Endothelial cell of umbilical vein (primary cell): ENCODE data around the gene AIMP1. TPM values are rescaled to one million over a fixed set of nuclear protein-coding genes. Genes with fewer than 3 reads are reported as not detected.

ENCODE experiments used
- BruUV-seq: library from RNA; stranded (reverse); fragments of 400-500 nt; replicated peaks from 2 replicates; lab custom pipeline; 2021; lab: Mats Ljungman, UMichigan
- CTCF ChIA-PET: fragments of 300-600, 350-600 bp; sonication (Branson Sonifier 250); formaldehyde crosslinking; loops from one replicate; lab custom pipeline; 2021; ENCODE audit warnings: antibody characterized with exemption, inconsistent platforms; lab: Charles Lee
- POLR2A ChIA-PET: fragments of 300-600, 350-600 bp; sonication (Branson Sonifier 250); formaldehyde crosslinking; loops from one replicate; lab custom pipeline; 2021; ENCODE audit warnings: antibody characterized with exemption, inconsistent platforms; lab: Charles Lee
- DNase-seq: peaks from one replicate; pipeline ENCODE4 v3.0.0-alpha.2; 2011; ENCODE audit warnings: low read depth, low spot score
- FAIRE-seq: peaks from 2 replicates; lab custom pipeline; 2011; peaks lifted over from hg19 to GRCh38; lab: Jason Lieb, UNC
- H2AFZ ChIP-seq: 2 replicates; pipeline ENCODE4 v1.6.0; 2012; ENCODE audit warnings: low read depth, low read length, control low read depth, inconsistent platforms
- H3K27ac ChIP-seq: 2 replicates; pipeline ENCODE4 v1.5.1; 2011; ENCODE audit warnings: low read depth, mild to moderate bottlenecking, control low read depth, low read length, moderate library complexity; ENCODE audit not compliant: insufficient read depth
- H3K27me3 ChIP-seq, 2 experiments: 2 replicates each; pipeline versions ENCODE4 v1.6.0 to v1.6.1; 2011; ENCODE audit warnings: low read length in 2 of 2, mixed read lengths in 1 of 2; ENCODE audit not compliant: control insufficient read depth in 2 of 2, insufficient read depth in 2 of 2
- H3K36me3 ChIP-seq, 2 experiments: 2 replicates in 1 of 2; 3 replicates in 1 of 2; pipeline ENCODE4 v1.5.1; 2011; ENCODE audit warnings: low read length in 2 of 2, mild to moderate bottlenecking in 1 of 2, moderate library complexity in 1 of 2; ENCODE audit not compliant: control insufficient read depth in 2 of 2, insufficient read depth in 2 of 2; ENCODE audit errors: extremely low read depth in 1 of 2
- H3K4me1 ChIP-seq: 3 replicates; pipeline ENCODE4 v1.5.1; 2011; ENCODE audit warnings: mild to moderate bottlenecking, low read length; ENCODE audit not compliant: control insufficient read depth, insufficient read depth; ENCODE audit errors: extremely low read depth
- H3K4me2 ChIP-seq: 2 replicates; pipeline ENCODE4 v1.6.1; 2011; ENCODE audit warnings: low read length, control low read depth, mixed read lengths; ENCODE audit not compliant: insufficient read depth
- H3K4me3 ChIP-seq, 3 experiments: fragments of 200-600 bp in 1 of 3; sonication (generic), shearing (Covaris generic) in 1 of 3; replicated peaks in 1 of 3; 2 replicates each; pipeline ENCODE4 v1.5.1; 2011 to 2016; ENCODE audit warnings: control low read depth in 3 of 3, low read length in 3 of 3, mild to moderate bottlenecking in 2 of 3, inconsistent platforms in 1 of 3, low read depth in 1 of 3, moderate library complexity in 1 of 3; ENCODE audit not compliant: insufficient read depth in 1 of 3
- H3K79me2 ChIP-seq: 2 replicates; pipeline ENCODE4 v1.6.0; 2012; ENCODE audit warnings: low read length, inconsistent platforms; ENCODE audit not compliant: control insufficient read depth, insufficient read depth
- H3K9ac ChIP-seq: replicated peaks from 2 replicates; pipeline ENCODE3; 2011; ENCODE audit warnings: low read length, control low read depth; ENCODE audit not compliant: insufficient read depth; ENCODE audit errors: extremely low read depth
- H3K9me1 ChIP-seq: replicated peaks from 3 replicates; pipeline ENCODE4 v1.6.0; 2011; ENCODE audit warnings: mild to moderate bottlenecking, low read length; ENCODE audit not compliant: control insufficient read depth, insufficient read depth; ENCODE audit errors: extremely low read depth
- H3K9me3 ChIP-seq: replicated peaks from 2 replicates; pipeline ENCODE4 v1.5.1; 2012; ENCODE audit warnings: low read length, inconsistent platforms; ENCODE audit not compliant: control insufficient read depth, insufficient read depth
- H4K20me1 ChIP-seq: replicated peaks from 2 replicates; pipeline ENCODE3; 2011; ENCODE audit warnings: mild to moderate bottlenecking, low read length; ENCODE audit not compliant: control insufficient read depth, insufficient read depth; ENCODE audit errors: extremely low read depth
- CTCF ChIP-seq, 2 donors: IDR thresholded peaks; 1 replicate in 1 of 2; 2 replicates in 1 of 2; pipeline ENCODE4 v1.5.1; 2011; ENCODE audit warnings: low read length in 2 of 2, mild to moderate bottlenecking in 2 of 2, moderate library complexity in 2 of 2, control low read depth in 1 of 2, inconsistent platforms in 1 of 2, low read depth in 1 of 2; ENCODE audit not compliant: insufficient read depth in 1 of 2; ENCODE audit errors: extremely low read depth in 1 of 2
- EZH2 ChIP-seq: IDR thresholded peaks from 2 replicates; pipeline ENCODE4 v1.6.1; 2012; ENCODE audit warnings: borderline replicate concordance, low read depth, mild to moderate bottlenecking, moderate library complexity, low read length, inconsistent platforms; ENCODE audit not compliant: severe bottlenecking
- FOS ChIP-seq: IDR thresholded peaks from 2 replicates; pipeline ENCODE4 v1.6.1; 2011; ENCODE audit warnings: mild to moderate bottlenecking, low read length, moderate library complexity, borderline replicate concordance; ENCODE audit not compliant: insufficient read depth
- GATA2 ChIP-seq: IDR thresholded peaks from 2 replicates; pipeline ENCODE4 v1.7.0; 2011; ENCODE audit warnings: low read depth, mild to moderate bottlenecking, moderate library complexity, mixed read lengths, low read length; ENCODE audit not compliant: insufficient read length, insufficient read depth
- JUN ChIP-seq: IDR thresholded peaks from 2 replicates; pipeline ENCODE4 v1.6.1; 2011; ENCODE audit warnings: borderline replicate concordance, low read depth; ENCODE audit not compliant: insufficient read length, insufficient read depth
- MAX ChIP-seq: IDR thresholded peaks from 2 replicates; pipeline ENCODE4 v1.6.1; 2011; ENCODE audit not compliant: insufficient read depth, insufficient read length
- MYC ChIP-seq: IDR thresholded peaks from one replicate; pipeline ENCODE4 v1.6.1; 2011; ENCODE audit warnings: mild to moderate bottlenecking, low read depth, low read length
- POLR2A ChIP-seq: IDR thresholded peaks from 2 replicates; pipeline ENCODE4 v1.6.1; 2012; ENCODE audit warnings: low read depth, mild to moderate bottlenecking, control low read depth, low read length
- POLR2AphosphoS5 ChIP-seq: IDR thresholded peaks from 2 replicates; pipeline ENCODE4 v1.6.1; 2012; ENCODE audit warnings: low read depth, mild to moderate bottlenecking, control low read depth, low read length, moderate library complexity; ENCODE audit not compliant: insufficient read depth
- dilution Hi-C: fragments of 300-500 bp; cut with MboI; formaldehyde crosslinking; loops from one replicate; pipeline ENCODE4 v1.15.0; 2019; ENCODE audit warnings: low sequenced_read_pairs; ENCODE audit not compliant: extremely low pct_ligation_motif_present
- intact Hi-C: fragments of 100-400 bp; cut with micrococcal nuclease; formaldehyde crosslinking; loops from one replicate; pipeline ENCODE4 v1.10.0; 2022
- polyA plus RNA-seq, 4 experiments: library from polyadenylated mRNA; depleted of rRNA in 3 of 4; stranded (reverse) in 3 of 4; unstranded in 1 of 4; fragments of >200 nt; gene quantifications; 2 replicates each; pipeline versions ENCODE4 v1.2.1 to v1.2.3, GENCODE V29; 2011 to 2012; ENCODE audit warnings: missing spikeins in 1 of 4
- total RNA-seq: library from RNA; stranded (reverse); gene quantifications from 2 replicates; pipeline ENCODE4 v1.2.3, GENCODE V29; 2021

Gene AIMP1
- total and polyA plus RNA-seq, 2 donors (not counting 3 experiments of a cell fraction or from before 2014, with no cell fraction given): 6.4 to 42.4 TPM

GRCh38 chr4:106362086-106362825, 45.9 kb downstream of the AIMP1 start:
- Histone ChIP-seq H4K20me1 (no peaks in the 10 kb centered on the region), H3K27me3 (peaks cover 0 to 2% of the 10 kb centered on the region in 2 experiments), H3K4me3 (no peak overlapping the region), H3K9me1 (no peaks in the 10 kb centered on the region), H3K9me3 (no peaks in the 10 kb centered on the region), H3K4me1 (peaks cover 12% of the 10 kb centered on the region), H2AFZ (no peak overlapping the region), H3K27ac (no peak overlapping the region), H3K9ac (no peak overlapping the region), H3K36me3 (no peaks in the 10 kb centered on the region), H3K4me2 (no peak overlapping the region), H3K79me2 (no peaks in the 10 kb centered on the region)
- intact Hi-C loops: no loop called here
- ChIA-PET CTCF (interaction anchor here (2.1 kb wide), 1 partner anchor 31 kb away, joined by 4 read pairs; no protein-coding TSS in a partner anchor), POLR2A (no interaction called here)
- DNase-seq (no peak), FAIRE-seq (no peak)
- dilution Hi-C loops: no loop called here
- TF ChIP-seq FOS (no peak), JUN (no peak)
- BruUV-seq: no TSS peak

GRCh38 chr4:106364282-106364681, 47.9 kb downstream of the AIMP1 start:
- intact Hi-C loops: no loop called here
- no TSS peak for BruUV-seq
- Histone ChIP-seq H3K4me3 (no peak overlapping the region), H3K9ac (no peak overlapping the region), H3K9me1 (no peaks in the 10 kb centered on the region), H3K27me3 (peaks cover 0 to 2% of the 10 kb centered on the region in 2 experiments), H3K9me3 (no peaks in the 10 kb centered on the region), H3K36me3 (no peaks in the 10 kb centered on the region), H2AFZ (no peak overlapping the region), H4K20me1 (no peaks in the 10 kb centered on the region), H3K4me1 (peaks cover 14% of the 10 kb centered on the region), H3K27ac (no peak overlapping the region), H3K4me2 (no peak overlapping the region), H3K79me2 (no peaks in the 10 kb centered on the region)
- FAIRE-seq: peak; percentile 67
- no peak for TF ChIP-seq CTCF (IDR thresholded peaks at IDR 0.05; ENCODE audit: extremely low read depth in 1 of 2, insufficient read depth in 1 of 2, low read depth in 1 of 2, low read length in 2 of 2)
- TF ChIP-seq EZH2: no peak
- TF ChIP-seq FOS: no peak
- TF ChIP-seq POLR2A: no peak
- TF ChIP-seq MAX: no peak
- TF ChIP-seq MYC: no peak
- TF ChIP-seq JUN: no peak
- TF ChIP-seq GATA2: no peak
- TF ChIP-seq POLR2AphosphoS5: no peak
- no peak for DNase-seq
- POLR2A ChIA-PET: no interaction called here
- CTCF ChIA-PET: interaction anchor here (1.1 to 3.3 kb wide), 5 partner anchors 10 to 454 kb away, joined by 3 to 37 read pairs (median 12); no protein-coding TSS in a partner anchor
- dilution Hi-C loops: no loop called here
